Keratinocyte (primary cell): ENCODE measurements around the gene KDM4B.

Experiments used
- CTCF ChIP-seq, 3 experiments: IDR thresholded peaks in 1 of 3; conservative IDR thresholded peaks in 1 of 3; optimal IDR thresholded peaks in 1 of 3; 2 replicates in 2 of 3; 3 replicates in 1 of 3; pipeline versions ENCODE3 to v1.5.1; 2011; ENCODE audit warnings: low read length in 3 of 3, mild to moderate bottlenecking in 3 of 3, moderate library complexity in 2 of 3, control low read depth in 1 of 3, inconsistent platforms in 1 of 3; ENCODE audit not compliant: insufficient read depth in 2 of 3; ENCODE audit errors: extremely low read depth in 1 of 3
- EZH2 ChIP-seq: IDR thresholded peaks from one replicate; pipeline ENCODE4 v1.6.1; 2012; ENCODE audit warnings: inconsistent platforms, mild to moderate bottlenecking, low read length, moderate library complexity

GRCh38 chr19:4991996-4992698 lies 23.2 kb downstream of the KDM4B start:
- no peak for TF ChIP-seq CTCF (optimal IDR thresholded peaks at IDR 0.05 in 1 of 3, IDR thresholded peaks at IDR 0.05 in 1 of 3, conservative IDR thresholded peaks at IDR 0.05 in 1 of 3; ENCODE audit: extremely low read depth in 1 of 3, insufficient read depth in 2 of 3, low read length in 3 of 3)
- TF ChIP-seq EZH2: no peak
